Activated T-cell treated with anti-CD3 and anti-CD28 coated beads, Interleukin-2, amount 50 U/mL, for 24 hours (primary cell): ENCODE measurements around the gene SLC22A5.

Experiments
- DNase-seq: peaks from one replicate; pipeline ENCODE4 v3.0.0-alpha.2; 2020
- H3K27ac Mint-ChIP-seq: 2 replicates; pipeline ENCODE4 v1.8.0; 2020; ENCODE audit warnings: mild to moderate bottlenecking, mixed read lengths
- H3K27me3 Mint-ChIP-seq: 2 replicates; pipeline ENCODE4 v1.8.0; 2020; ENCODE audit warnings: mixed read lengths
- H3K36me3 Mint-ChIP-seq: 2 replicates; pipeline ENCODE4 v1.8.0; 2020; ENCODE audit warnings: low read depth, mixed read lengths
- H3K4me1 Mint-ChIP-seq: 2 replicates; pipeline ENCODE4 v1.8.0; 2020; ENCODE audit warnings: low read depth, mixed read lengths
- H3K4me3 Mint-ChIP-seq: 2 replicates; pipeline ENCODE4 v1.8.0; 2020; ENCODE audit warnings: mild to moderate bottlenecking, moderate library complexity, mixed read lengths
- H3K9me3 Mint-ChIP-seq: 2 replicates; pipeline ENCODE4 v1.8.0; 2020; ENCODE audit warnings: mixed read lengths

SLC22A5 gene

GRCh38 chr5:132354381-132355139, 14.9 kb upstream of the SLC22A5 start:
- H3K27me3 Mint-ChIP-seq: no peaks in the 10 kb centered on the region
- peaks cover 6% of the 10 kb centered on the region for H3K36me3 Mint-ChIP-seq
- no peaks in the 10 kb centered on the region for H3K9me3 Mint-ChIP-seq
- DNase-seq: no peak
- no peak overlapping the region for H3K4me3 Mint-ChIP-seq
- no peaks in the 10 kb centered on the region for H3K4me1 Mint-ChIP-seq
- no peak overlapping the region for H3K27ac Mint-ChIP-seq

- Mint-ChIP-seq H3K27me3 (no peaks in the 10 kb centered on the region), H3K36me3 (no peaks in the 10 kb centered on the region), H3K9me3 (no peaks in the 10 kb centered on the region), H3K4me1 (no peaks in the 10 kb centered on the region), H3K27ac (no peak overlapping the region), H3K4me3 (no peak overlapping the region)
- DNase-seq: no peak
Measured at GRCh38 chr5:132355140-132355765, 14.3 kb upstream of the SLC22A5 start.

- Mint-ChIP-seq H3K4me1 (peaks cover 2% of the 10 kb centered on the region), H3K27ac (no peak overlapping the region), H3K27me3 (no peaks in the 10 kb centered on the region), H3K9me3 (no peaks in the 10 kb centered on the region), H3K36me3 (no peaks in the 10 kb centered on the region), H3K4me3 (no peak overlapping the region)
- DNase-seq: no peak
Measured at GRCh38 chr5:132358775-132359174, 10.7 kb upstream of the SLC22A5 start.

DNA sequence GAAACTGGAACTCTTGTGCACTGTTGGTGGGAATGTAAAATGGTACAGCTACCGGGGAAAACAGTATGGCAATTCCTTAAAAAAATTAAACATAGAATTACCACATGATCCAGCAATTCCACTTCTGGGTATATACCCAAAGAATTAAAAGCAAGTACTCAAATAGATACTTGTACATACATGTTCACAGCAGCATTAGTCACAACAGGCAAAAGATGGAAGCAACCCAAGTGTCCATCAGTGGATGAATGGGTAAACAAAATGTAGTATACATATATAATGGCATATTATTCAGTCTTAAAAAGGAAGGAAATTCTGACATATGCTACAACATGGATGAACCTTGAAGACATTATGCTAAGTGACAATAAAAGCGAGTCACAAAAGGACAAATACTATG, 7.4 kb upstream of the SLC22A5 start:
- DNase-seq: no peak
- Mint-ChIP-seq H3K27me3 (no peaks in the 10 kb centered on the region), H3K9me3 (no peaks in the 10 kb centered on the region), H3K4me3 (no peak overlapping the region), H3K27ac (no peak overlapping the region), H3K4me1 (peaks cover 2% of the 10 kb centered on the region), H3K36me3 (peaks cover 4% of the 10 kb centered on the region)

DNA sequence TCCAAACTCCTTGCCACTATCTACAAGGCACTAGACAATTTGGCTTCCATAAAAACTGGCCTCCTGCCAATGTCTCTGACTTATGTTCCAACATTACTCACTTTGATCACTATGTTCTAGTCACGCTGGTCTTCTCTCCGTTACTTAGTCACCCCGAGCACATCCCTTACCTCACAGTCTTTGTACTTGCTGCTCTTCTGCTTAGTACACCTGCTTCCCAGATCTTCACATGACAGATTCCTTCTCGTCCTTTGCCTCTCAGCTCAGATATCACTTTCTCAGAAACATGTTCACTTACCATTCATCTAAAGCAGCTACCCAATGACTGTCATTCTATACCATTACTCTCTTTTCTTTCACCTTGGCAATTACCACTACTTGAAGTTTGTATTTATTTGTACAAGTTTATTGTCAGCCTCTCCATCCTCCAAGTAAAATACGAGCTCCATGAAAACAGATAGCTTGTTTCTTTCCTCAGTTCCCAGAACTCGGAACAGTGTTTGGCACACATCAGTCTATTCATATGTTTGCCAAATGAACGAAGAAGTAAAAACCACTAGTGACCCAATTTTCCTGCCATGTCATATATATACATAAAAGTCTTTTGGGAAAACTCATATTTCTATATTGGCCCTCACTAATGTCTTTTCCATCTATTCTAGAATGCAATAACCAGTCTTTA, 5.9 kb upstream of the SLC22A5 start:
- no peak overlapping the region for H3K4me3 Mint-ChIP-seq
- peaks cover 4% of the 10 kb centered on the region for H3K36me3 Mint-ChIP-seq
- no peak overlapping the region for H3K27ac Mint-ChIP-seq
- peaks cover 2% of the 10 kb centered on the region for H3K4me1 Mint-ChIP-seq
- no peak for DNase-seq
- H3K27me3 Mint-ChIP-seq: no peaks in the 10 kb centered on the region
- H3K9me3 Mint-ChIP-seq: no peaks in the 10 kb centered on the region

DNA sequence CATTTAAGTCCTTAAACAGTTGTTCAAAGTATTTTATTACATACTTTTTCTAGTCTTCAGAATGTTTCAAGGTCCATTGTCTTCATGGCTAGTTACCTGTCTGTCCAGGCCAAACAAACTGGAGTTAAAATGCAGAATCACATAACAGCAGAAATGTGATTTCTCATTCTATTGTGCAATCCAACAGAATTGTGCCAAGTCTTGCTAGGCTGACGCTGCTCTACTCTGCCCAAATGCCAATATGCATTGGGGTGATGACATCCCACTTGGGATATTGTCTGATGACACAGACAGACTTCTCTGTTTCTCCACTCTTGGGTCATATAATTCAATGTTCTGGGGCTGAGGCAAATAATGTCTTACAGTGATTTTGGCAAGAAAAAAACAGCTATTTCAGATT, 5.2 kb upstream of the SLC22A5 start:
- peaks cover 6% of the 10 kb centered on the region for H3K4me1 Mint-ChIP-seq
- peaks cover 4% of the 10 kb centered on the region for H3K36me3 Mint-ChIP-seq
- no peak for DNase-seq
- no peaks in the 10 kb centered on the region for H3K27me3 Mint-ChIP-seq
- no peak overlapping the region for H3K27ac Mint-ChIP-seq
- no peaks in the 10 kb centered on the region for H3K9me3 Mint-ChIP-seq
- H3K4me3 Mint-ChIP-seq: no peak overlapping the region

- no peak overlapping the region for H3K4me3 Mint-ChIP-seq
- peaks cover 6% of the 10 kb centered on the region for H3K4me1 Mint-ChIP-seq
- peaks cover 4% of the 10 kb centered on the region for H3K36me3 Mint-ChIP-seq
- no peak overlapping the region for H3K27ac Mint-ChIP-seq
- no peaks in the 10 kb centered on the region for H3K27me3 Mint-ChIP-seq
- no peak for DNase-seq
- H3K9me3 Mint-ChIP-seq: no peaks in the 10 kb centered on the region
Measured at GRCh38 chr5:132365213-132365612, 4.3 kb upstream of the SLC22A5 start.

DNA sequence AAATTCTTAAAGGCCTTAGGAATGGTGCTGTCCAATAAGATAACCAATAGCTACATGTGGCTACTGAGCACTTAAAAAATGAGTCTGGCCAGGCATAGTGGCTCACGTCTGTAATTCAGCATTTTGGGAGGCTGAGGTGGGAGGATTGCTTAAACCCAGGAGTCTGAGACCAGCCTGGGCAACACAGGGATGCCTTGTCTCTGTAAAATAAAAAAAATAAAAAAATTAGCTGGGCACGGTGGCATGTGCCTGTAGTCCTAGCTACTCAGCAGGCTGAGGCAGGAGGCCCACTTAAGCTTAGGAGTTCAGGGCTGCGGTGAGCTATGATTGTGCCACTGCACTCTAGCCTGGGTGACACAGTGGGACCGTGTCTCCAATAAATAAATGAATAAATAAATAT, 1.3 kb upstream of the SLC22A5 start:
- Mint-ChIP-seq H3K9me3 (no peaks in the 10 kb centered on the region), H3K4me3 (no peak overlapping the region), H3K36me3 (peaks cover 4% of the 10 kb centered on the region), H3K4me1 (peaks cover 31% of the 10 kb centered on the region), H3K27me3 (no peaks in the 10 kb centered on the region), H3K27ac (no peak overlapping the region)
- DNase-seq: no peak

- H3K4me3 Mint-ChIP-seq: peak overlapping the region; percentile 80
- peaks cover 4% of the 10 kb centered on the region for H3K36me3 Mint-ChIP-seq
- peaks cover 29% of the 10 kb centered on the region for H3K4me1 Mint-ChIP-seq
- peak overlapping the region; percentile 65 for H3K27ac Mint-ChIP-seq
- H3K9me3 Mint-ChIP-seq: no peaks in the 10 kb centered on the region
- no peaks in the 10 kb centered on the region for H3K27me3 Mint-ChIP-seq
- no peak for DNase-seq
Measured at GRCh38 chr5:132369007-132369473, 470 bp upstream of the SLC22A5 start.

DNA sequence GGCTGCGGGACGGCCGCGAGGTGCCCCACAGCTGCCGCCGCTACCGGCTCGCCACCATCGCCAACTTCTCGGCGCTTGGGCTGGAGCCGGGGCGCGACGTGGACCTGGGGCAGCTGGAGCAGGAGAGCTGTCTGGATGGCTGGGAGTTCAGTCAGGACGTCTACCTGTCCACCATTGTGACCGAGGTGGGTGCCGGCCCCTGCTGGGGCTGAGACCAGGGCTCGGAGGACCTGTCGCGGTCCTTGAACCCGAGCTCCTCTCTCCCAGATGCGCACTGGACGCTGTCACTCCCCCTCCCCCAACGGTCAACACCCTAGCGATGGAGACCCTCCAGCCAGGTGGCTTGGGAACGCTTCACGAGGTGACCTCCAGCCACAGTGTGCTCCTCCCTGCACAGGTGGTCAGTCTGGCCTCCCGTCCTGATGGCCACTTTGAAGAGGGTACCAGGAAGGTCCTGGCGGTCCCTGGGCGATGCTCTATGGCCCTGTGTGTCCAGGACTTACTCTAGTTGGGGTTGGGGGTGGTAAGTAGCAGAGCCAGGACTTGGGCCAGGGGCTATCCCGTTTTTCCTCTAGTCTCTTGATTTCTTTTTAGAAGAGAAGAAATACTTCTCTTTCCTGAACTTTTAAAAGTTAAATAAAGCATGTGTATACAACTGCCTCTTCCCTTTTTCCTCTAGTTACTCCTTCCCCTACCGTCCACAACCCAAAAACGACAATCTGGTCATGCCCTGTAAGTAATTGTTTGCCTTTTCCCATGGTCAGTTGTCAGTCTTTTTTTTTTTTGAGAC, 866 bp downstream of the SLC22A5 start:
- no peak for DNase-seq
- peak overlapping the region; percentile 80 for H3K4me3 Mint-ChIP-seq
- H3K36me3 Mint-ChIP-seq: no peaks in the 10 kb centered on the region
- peaks cover 29% of the 10 kb centered on the region for H3K4me1 Mint-ChIP-seq
- H3K27ac Mint-ChIP-seq: peak overlapping the region; percentile 83
- no peaks in the 10 kb centered on the region for H3K9me3 Mint-ChIP-seq
- H3K27me3 Mint-ChIP-seq: no peaks in the 10 kb centered on the region

DNA sequence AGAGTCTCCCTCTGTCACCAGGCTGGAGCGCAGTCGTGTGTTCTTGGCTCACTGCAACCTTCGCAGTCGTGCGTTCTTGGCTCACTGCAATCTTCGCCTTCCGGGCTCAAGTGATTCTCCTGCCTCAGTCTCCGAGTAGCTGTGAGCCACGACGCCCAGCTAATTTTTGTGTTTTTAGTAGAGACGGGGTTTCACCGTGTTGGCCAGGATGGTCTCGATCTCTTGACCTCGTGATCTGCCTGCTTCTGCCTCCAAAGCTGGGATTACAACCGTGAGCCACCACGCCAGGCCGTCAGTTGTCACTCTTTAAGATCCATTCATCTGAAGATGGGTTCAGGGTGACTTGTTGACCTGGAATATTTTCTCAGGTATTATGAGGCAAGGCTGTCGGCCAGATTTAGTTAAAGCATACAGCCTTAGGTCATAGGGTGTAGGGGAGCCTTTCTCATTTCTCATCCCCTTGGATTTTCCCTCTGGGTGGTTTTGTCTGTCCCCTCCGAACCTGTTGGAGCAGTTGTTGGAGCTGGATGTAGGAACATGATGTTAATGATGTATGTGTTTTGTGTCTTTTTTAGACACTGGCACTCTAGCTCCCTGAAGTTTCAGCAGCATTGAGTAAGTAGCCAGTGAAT, 1.6 kb downstream of the SLC22A5 start:
- no peaks in the 10 kb centered on the region for H3K36me3 Mint-ChIP-seq

GRCh38 chr5:132371603-132371994, 2.1 kb downstream of the SLC22A5 start:
- DNase-seq: no peak
- Mint-ChIP-seq H3K9me3 (no peaks in the 10 kb centered on the region), H3K27ac (no peak overlapping the region), H3K36me3 (no peaks in the 10 kb centered on the region), H3K27me3 (no peaks in the 10 kb centered on the region), H3K4me3 (peak overlapping the region; percentile 80), H3K4me1 (peaks cover 29% of the 10 kb centered on the region)

More for the DNA sequence above, 1.6 kb downstream of the SLC22A5 start:
- Mint-ChIP-seq H3K27ac (peak overlapping the region; percentile 83), H3K4me3 (peak overlapping the region; percentile 80), H3K27me3 (no peaks in the 10 kb centered on the region), H3K4me1 (peaks cover 29% of the 10 kb centered on the region), H3K9me3 (no peaks in the 10 kb centered on the region)
- no peak for DNase-seq

- H3K27ac Mint-ChIP-seq: no peak overlapping the region
- no peak overlapping the region for H3K4me3 Mint-ChIP-seq
- H3K9me3 Mint-ChIP-seq: no peaks in the 10 kb centered on the region
- no peak for DNase-seq
- no peaks in the 10 kb centered on the region for H3K27me3 Mint-ChIP-seq
- no peaks in the 10 kb centered on the region for H3K36me3 Mint-ChIP-seq
- H3K4me1 Mint-ChIP-seq: peaks cover 29% of the 10 kb centered on the region
Measured at GRCh38 chr5:132372127-132372526, 2.6 kb downstream of the SLC22A5 start.

DNA sequence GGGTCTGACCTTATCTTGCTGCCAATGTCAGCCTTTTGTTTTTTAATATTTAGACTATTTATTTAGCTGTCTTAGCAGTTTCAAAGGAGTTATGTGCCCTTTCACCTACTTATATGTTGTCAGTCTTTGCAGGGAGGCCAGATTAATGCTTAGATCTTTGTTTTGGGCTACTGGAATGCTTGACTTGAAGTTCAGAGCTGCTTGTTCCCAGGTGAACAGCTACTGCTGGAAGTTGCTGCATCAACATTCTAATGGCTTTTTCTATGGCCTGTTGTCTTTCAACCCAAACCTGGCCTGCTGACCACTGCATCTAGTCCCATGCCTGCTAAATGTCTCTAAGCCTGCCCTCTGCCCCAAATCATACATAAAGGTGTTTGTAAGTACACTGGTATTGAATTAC, 3.0 kb downstream of the SLC22A5 start:
- H3K9me3 Mint-ChIP-seq: no peaks in the 10 kb centered on the region
- no peak for DNase-seq
- no peak overlapping the region for H3K4me3 Mint-ChIP-seq
- H3K36me3 Mint-ChIP-seq: no peaks in the 10 kb centered on the region
- no peaks in the 10 kb centered on the region for H3K27me3 Mint-ChIP-seq
- no peak overlapping the region for H3K27ac Mint-ChIP-seq
- peaks cover 29% of the 10 kb centered on the region for H3K4me1 Mint-ChIP-seq
